ENCODE measurements around the gene NSD1.
"Not testable (repeated sequence)": the region's sequence is repeated elsewhere in the genome, so short reads cannot be mapped to it uniquely, and the experiment has no call there.

NSD1 gene

GRCh38 chr5:177175336-177175735 lies 41.8 kb downstream of the NSD1 start:
- TF ChIP-seq, protein P1, sequence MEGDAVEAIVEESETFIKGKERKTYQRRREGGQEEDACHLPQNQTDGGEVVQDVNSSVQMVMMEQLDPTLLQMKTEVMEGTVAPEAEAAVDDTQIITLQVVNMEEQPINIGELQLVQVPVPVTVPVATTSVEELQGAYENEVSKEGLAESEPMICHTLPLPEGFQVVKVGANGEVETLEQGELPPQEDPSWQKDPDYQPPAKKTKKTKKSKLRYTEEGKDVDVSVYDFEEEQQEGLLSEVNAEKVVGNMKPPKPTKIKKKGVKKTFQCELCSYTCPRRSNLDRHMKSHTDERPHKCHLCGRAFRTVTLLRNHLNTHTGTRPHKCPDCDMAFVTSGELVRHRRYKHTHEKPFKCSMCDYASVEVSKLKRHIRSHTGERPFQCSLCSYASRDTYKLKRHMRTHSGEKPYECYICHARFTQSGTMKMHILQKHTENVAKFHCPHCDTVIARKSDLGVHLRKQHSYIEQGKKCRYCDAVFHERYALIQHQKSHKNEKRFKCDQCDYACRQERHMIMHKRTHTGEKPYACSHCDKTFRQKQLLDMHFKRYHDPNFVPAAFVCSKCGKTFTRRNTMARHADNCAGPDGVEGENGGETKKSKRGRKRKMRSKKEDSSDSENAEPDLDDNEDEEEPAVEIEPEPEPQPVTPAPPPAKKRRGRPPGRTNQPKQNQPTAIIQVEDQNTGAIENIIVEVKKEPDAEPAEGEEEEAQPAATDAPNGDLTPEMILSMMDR (conservative IDR thresholded peaks at IDR 0.05) = no peak
- no peak overlapping the region for H3K27ac ChIP-seq

DNA sequence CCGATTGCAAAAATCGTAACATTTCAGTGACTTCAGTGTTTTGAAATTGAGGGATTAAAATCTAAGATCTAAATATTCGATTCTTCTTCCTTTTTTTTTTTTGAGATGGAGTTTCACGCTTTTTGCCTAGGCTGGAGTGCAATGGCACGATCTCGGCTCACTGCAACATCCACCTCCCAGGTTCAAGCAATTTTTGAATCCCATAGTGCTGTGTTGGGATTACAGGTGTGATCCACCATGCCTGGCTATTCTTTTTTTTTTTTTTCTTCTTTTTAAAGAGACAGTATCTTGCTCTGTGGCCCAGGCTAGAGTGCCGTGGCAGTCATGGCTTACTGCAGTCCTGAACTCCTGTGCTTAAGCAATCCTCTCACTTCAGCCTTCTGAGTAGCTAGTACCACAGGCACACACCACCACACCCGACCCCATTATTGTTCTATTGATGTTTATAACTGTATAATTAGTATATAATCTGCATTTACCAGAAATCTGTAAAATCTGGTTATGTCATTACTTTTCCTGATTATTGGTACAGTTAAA lies 42.7 kb downstream of the NSD1 start:
- TF ChIP-seq, protein P1 (conservative IDR thresholded peaks at IDR 0.05) = no peak
- no peak overlapping the region for H3K27ac ChIP-seq

GRCh38 chr5:177177847-177178437 lies 44.4 kb downstream of the NSD1 start:
- not testable (repeated sequence) for H3K27ac ChIP-seq

- TF ChIP-seq, protein P1 (conservative IDR thresholded peaks at IDR 0.05) = no peak
- H3K27ac ChIP-seq = no peak overlapping the region
Measured at GRCh38 chr5:177178733-177179304, 45.2 kb downstream of the NSD1 start.

DNA sequence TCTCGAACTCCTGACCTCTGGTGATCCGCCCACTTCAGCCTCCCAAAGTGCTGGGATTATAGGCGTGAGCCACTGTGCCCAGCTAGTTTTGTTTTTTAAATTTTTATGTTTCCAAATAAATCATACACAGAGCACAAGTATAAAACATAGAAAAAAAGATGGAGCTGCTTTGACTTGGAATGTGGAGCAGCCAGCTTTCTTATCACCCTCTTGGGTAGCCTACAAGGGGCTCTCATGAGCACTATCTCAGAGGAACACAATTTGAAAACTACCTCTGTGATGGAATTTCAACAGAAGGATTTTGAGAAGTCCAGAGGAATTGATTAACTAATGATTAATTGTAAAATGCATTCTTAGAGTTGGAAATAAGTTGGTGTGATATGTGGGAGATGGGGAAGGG lies 45.9 kb downstream of the NSD1 start:
- H3K27ac ChIP-seq = no peak overlapping the region
- TF ChIP-seq, protein P1 (conservative IDR thresholded peaks at IDR 0.05) = no peak

GRCh38 chr5:177183142-177183541 lies 49.6 kb downstream of the NSD1 start:
- TF ChIP-seq, protein P1 (conservative IDR thresholded peaks at IDR 0.05) = no peak
- no peak overlapping the region for H3K27ac ChIP-seq

DNA sequence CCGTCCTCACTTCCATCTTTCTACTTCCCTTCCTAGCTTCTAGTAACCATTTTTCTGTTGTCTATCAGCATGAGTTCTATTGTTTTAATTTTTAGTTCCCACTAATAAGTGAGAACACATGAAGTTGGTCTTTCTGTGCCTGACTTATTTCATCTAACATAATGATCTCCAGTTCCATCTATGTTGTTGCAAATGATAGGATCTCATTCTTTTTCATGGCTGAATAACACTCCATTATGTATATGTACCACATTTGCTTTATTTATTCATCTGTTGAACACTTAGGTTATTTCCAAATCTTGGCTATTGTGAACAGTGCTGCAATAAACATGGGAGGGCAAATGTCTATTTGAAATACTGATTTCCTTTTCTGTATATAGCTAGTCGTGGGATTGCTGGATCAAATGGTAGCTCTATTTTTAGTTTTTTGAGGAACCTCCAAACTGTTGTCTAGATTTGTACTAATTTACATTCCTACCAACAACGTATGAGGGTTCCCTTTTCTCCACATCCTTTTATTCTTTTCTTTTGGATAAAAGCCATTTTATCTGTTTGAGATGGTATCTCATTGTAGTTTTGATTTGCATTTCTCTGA lies 50.3 kb downstream of the NSD1 start:
- TF ChIP-seq, protein P1 (conservative IDR thresholded peaks at IDR 0.05) = no peak
- H3K27ac ChIP-seq = no peak overlapping the region

DNA sequence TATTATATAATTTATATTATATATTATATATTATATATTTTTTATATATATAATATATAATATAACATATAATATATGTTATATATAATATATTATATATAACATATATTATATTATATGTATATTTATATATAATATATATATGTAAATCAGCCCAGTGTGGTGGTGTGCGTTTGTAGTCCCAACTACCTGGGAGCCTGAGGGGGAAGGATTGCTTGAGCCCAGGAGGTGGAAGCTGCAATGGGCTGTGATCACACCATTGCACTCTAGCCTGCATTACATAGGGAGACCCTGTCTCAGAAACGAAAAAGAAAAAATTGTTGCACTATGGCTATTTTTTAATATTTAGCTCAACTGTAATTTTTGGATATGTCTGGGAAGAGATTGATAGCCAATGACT lies 52.4 kb downstream of the NSD1 start:
- TF ChIP-seq, protein P1 (conservative IDR thresholded peaks at IDR 0.05) = no peak
- no peak overlapping the region for H3K27ac ChIP-seq
